HPDE6-E6E7 (cell line): ENCODE measurements around the gene ZNF358.

Experiments
- DNase-seq: peaks from one replicate; pipeline ENCODE4 v3.0.0; 2011; ENCODE audit warnings: missing footprints; ENCODE audit errors: extremely low spot score

ZNF358 gene

GRCh38 chr19:7520131-7521051 is 4.5 kb downstream of the ZNF358 start:
- no peak for DNase-seq

GRCh38 chr19:7521551-7522071 is 5.7 kb downstream of the ZNF358 start:
- no peak for DNase-seq

- DNase-seq = peak; percentile 100
Observed at GRCh38 chr19:7522072-7522922, 6.4 kb downstream of the ZNF358 start, which contains the start of gene MCOLN1. MCOLN1 (plus strand) TSS chr19:7522624; CDS start chr19:7522751, 127 bp downstream.

GRCh38 chr19:7522923-7523667 is 7.2 kb downstream of the ZNF358 start:
- no peak for DNase-seq

- DNase-seq = no peak
Observed at GRCh38 chr19:7524523-7524922, 8.6 kb downstream of the ZNF358 start.

- DNase-seq = no peak
Observed at GRCh38 chr19:7524992-7525739, 9.3 kb downstream of the ZNF358 start.

- no peak for DNase-seq
Observed at GRCh38 chr19:7526059-7526929, 10.4 kb downstream of the ZNF358 start.

GRCh38 chr19:7527516-7528191 is 11.8 kb downstream of the ZNF358 start:
- no peak for DNase-seq

- DNase-seq = no peak
Observed at GRCh38 chr19:7528192-7528519, 12.3 kb downstream of the ZNF358 start.

- DNase-seq = no peak
Observed at GRCh38 chr19:7528522-7529245, 12.8 kb downstream of the ZNF358 start.

GRCh38 chr19:7529246-7529600 is 13.3 kb downstream of the ZNF358 start:
- no peak for DNase-seq

- no peak for DNase-seq
Observed at GRCh38 chr19:7529610-7530490, 13.9 kb downstream of the ZNF358 start.

GRCh38 chr19:7533281-7533885 is 17.5 kb downstream of the ZNF358 start:
- no peak for DNase-seq

- peak; percentile 87 for DNase-seq
Observed at GRCh38 chr19:7533925-7534480, 18.1 kb downstream of the ZNF358 start.

- peak; percentile 44 for DNase-seq
Observed at GRCh38 chr19:7534531-7535046, 18.7 kb downstream of the ZNF358 start.

GRCh38 chr19:7535047-7535997 is 19.4 kb downstream of the ZNF358 start, which contains the start of gene PNPLA6:
PNPLA6 (plus strand) TSS chr19:7535717; CDS start chr19:7535789, 72 bp downstream.
- peak; percentile 91 for DNase-seq
